ENCODE data around the gene GMPS. TPM values are rescaled to one million over a fixed set of nuclear protein-coding genes. Genes with fewer than 3 reads are reported as not detected.

Gene GMPS
- total RNA-seq, 1 donor from 2014 or later = 29.5 TPM

DNA sequence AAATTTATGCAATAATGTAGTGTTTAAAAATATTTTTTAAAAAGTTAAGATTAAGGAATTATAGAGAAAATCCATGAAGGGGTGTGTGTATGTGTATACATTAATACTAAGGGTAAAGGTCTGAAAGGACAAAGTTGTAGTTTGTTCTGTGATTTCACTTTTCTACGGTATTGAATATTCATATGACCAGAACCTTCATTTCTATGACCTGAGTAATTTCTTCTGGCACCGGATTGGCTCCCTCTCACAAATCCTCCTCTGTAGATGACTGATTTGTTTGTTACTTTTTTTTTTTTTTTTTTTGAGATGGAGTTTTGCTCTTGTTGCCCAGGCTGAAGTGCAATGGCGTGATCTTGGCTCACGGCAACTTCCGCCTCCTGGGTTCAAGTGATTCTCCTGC is 20.9 kb downstream of the GMPS start:
- Histone ChIP-seq H3K36me3 (ENCODE audit: control insufficient read depth, insufficient read depth, low read length) (peaks cover 4% of the 10 kb centered on the region), H3K4me3 (ENCODE audit: low read depth, low read length) (no peak overlapping the region), H3K27me3 (ENCODE audit: control insufficient read depth, insufficient read depth, low read length) (no peaks in the 10 kb centered on the region)
- DNase-seq (ENCODE audit: low read depth) = no peak
- TF ChIP-seq, protein P1, sequence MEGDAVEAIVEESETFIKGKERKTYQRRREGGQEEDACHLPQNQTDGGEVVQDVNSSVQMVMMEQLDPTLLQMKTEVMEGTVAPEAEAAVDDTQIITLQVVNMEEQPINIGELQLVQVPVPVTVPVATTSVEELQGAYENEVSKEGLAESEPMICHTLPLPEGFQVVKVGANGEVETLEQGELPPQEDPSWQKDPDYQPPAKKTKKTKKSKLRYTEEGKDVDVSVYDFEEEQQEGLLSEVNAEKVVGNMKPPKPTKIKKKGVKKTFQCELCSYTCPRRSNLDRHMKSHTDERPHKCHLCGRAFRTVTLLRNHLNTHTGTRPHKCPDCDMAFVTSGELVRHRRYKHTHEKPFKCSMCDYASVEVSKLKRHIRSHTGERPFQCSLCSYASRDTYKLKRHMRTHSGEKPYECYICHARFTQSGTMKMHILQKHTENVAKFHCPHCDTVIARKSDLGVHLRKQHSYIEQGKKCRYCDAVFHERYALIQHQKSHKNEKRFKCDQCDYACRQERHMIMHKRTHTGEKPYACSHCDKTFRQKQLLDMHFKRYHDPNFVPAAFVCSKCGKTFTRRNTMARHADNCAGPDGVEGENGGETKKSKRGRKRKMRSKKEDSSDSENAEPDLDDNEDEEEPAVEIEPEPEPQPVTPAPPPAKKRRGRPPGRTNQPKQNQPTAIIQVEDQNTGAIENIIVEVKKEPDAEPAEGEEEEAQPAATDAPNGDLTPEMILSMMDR (IDR thresholded peaks at IDR 0.05; ENCODE audit: insufficient read depth, low read length, severe bottlenecking) = no peak
- no peak for FAIRE-seq

DNA sequence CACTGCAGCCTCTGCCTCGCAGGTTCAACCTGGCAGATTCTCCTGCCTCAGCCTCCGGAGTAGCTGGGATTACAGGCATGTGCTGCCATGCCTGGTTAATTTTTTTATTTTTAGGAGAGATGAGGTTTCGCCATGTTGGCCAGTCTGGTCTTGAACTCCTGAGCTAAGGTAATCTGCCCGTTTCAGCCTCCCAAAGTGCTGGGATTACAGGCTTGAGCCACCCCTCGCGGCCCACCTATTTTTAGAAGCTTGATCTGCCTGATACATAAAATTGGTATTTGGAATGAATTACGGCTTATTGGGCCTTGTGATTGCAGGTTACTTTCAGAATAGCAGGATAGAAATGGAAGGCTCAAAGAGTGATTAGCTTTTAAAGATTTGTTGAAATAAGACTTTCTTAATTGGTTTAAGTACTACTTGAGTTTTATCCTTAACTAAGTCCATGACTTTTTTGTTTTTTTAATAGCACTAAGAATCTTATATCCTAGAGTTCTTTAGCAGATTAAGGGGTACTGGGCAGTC is 25.0 kb downstream of the GMPS start:
- Histone ChIP-seq H3K4me3 (ENCODE audit: low read depth, low read length) (no peak overlapping the region), H3K27me3 (ENCODE audit: control insufficient read depth, insufficient read depth, low read length) (no peaks in the 10 kb centered on the region), H3K36me3 (ENCODE audit: control insufficient read depth, insufficient read depth, low read length) (peaks cover 5% of the 10 kb centered on the region)
- DNase-seq (ENCODE audit: low read depth) (no peak), FAIRE-seq (no peak)
- TF ChIP-seq, protein P1 (IDR thresholded peaks at IDR 0.05; ENCODE audit: insufficient read depth, low read length, severe bottlenecking) = no peak

DNA sequence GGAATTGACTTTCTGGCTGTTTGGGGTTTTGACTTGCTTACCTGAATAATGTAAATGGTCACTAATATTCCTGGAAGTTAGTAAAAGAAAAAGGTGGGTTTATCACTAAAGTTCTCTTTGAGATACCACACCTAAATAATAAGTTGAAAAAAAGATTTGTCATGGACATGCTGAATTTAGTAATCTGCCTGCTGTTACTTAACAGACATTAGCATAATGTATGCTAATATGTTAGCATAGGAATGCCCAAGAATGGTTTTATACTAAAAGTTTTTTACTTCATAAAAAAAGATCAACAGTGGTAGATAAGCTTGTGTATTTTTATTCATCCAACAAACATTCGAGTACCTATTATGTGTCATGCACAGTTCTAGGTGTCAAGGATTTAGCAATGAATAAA is 36.5 kb downstream of the GMPS start:
- TF ChIP-seq, protein P1 (IDR thresholded peaks at IDR 0.05; ENCODE audit: insufficient read depth, low read length, severe bottlenecking) = no peak
- Histone ChIP-seq H3K36me3 (ENCODE audit: control insufficient read depth, insufficient read depth, low read length) (peaks cover 1% of the 10 kb centered on the region), H3K27me3 (ENCODE audit: control insufficient read depth, insufficient read depth, low read length) (no peaks in the 10 kb centered on the region), H3K4me3 (ENCODE audit: low read depth, low read length) (no peak overlapping the region)
- DNase-seq (ENCODE audit: low read depth) (no peak), FAIRE-seq (no peak)

DNA sequence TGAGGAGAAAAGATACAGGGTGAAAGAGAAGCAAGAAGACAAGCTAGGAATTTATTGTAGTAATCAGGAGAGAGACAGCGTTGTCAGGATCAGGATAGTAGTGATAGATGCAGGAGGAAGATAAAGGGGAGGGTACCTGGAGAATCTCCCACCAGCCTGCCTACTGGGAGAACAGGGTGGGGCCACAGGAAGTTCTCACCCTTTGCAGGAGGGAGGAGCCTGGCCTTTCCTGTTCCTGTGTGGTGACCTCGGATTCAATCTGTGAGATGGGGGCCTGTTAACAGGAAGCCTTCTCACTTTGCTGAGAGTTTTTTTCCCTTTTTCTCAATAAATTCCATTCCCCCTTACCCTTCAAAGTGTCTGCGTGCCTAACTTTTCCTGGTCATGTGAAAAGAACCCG is 37.6 kb downstream of the GMPS start:
- TF ChIP-seq, protein P1 (IDR thresholded peaks at IDR 0.05; ENCODE audit: insufficient read depth, low read length, severe bottlenecking) = no peak
- Histone ChIP-seq H3K36me3 (ENCODE audit: control insufficient read depth, insufficient read depth, low read length) (peaks cover 1% of the 10 kb centered on the region), H3K27me3 (ENCODE audit: control insufficient read depth, insufficient read depth, low read length) (no peaks in the 10 kb centered on the region), H3K4me3 (ENCODE audit: low read depth, low read length) (no peak overlapping the region)
- DNase-seq (ENCODE audit: low read depth) (no peak), FAIRE-seq (no peak)

DNA sequence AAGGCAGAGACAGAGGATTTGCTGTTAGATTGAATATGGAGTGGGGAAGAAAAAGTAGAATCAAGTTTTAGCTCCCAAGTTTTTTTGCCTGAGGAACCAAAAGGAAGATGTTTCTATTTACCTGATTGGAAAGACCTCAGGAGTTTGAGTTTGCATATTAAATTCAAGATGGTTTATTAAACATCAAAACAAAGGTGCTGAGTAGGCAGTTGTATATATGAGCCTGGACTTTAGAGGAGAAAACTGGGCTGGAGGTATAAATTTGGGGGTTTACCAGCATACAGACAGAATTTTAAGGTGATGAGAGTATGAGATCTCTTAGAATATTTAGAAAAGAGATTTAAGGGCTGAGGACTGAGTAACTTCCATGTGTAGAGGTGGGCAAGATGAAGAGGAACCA is 38.2 kb downstream of the GMPS start:
- TF ChIP-seq, protein P1 (IDR thresholded peaks at IDR 0.05; ENCODE audit: insufficient read depth, low read length, severe bottlenecking) = no peak
- Histone ChIP-seq H3K36me3 (ENCODE audit: control insufficient read depth, insufficient read depth, low read length) (peaks cover 1% of the 10 kb centered on the region), H3K4me3 (ENCODE audit: low read depth, low read length) (no peak overlapping the region), H3K27me3 (ENCODE audit: control insufficient read depth, insufficient read depth, low read length) (no peaks in the 10 kb centered on the region)
- no peak for DNase-seq (ENCODE audit: low read depth)
- no peak for FAIRE-seq

DNA sequence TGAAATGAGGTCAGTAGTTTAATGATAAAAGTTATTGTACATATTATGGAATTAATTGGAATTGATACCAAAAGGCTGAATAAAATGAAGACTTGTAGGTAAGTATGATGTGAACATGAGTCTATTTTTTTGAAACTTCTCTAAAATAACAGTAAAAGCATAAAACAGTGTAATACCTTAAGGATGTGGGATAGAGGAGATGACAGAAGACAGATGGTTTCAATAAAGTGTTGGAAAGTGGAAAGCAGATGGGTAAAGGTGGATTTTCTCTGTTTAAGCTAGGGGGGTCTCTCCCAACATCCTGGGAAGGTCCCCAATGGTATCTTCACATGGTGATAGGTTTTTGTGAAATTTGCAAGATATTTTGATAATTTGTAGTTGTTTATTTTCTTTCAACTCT is 41.6 kb downstream of the GMPS start:
- DNase-seq (ENCODE audit: low read depth) (no peak), FAIRE-seq (no peak)
- H3K27me3 ChIP-seq (ENCODE audit: control insufficient read depth, insufficient read depth, low read length) = no peaks in the 10 kb centered on the region
- no peak overlapping the region for H3K4me3 ChIP-seq (ENCODE audit: low read depth, low read length)
- TF ChIP-seq, protein P1 (IDR thresholded peaks at IDR 0.05; ENCODE audit: insufficient read depth, low read length, severe bottlenecking) = no peak
- H3K36me3 ChIP-seq (ENCODE audit: control insufficient read depth, insufficient read depth, low read length) = peaks cover 4% of the 10 kb centered on the region
